HS-5 (cell line): ENCODE results near the gene ENTPD2.
"Not testable (repeated sequence)": the region's sequence is repeated elsewhere in the genome, so short reads cannot be mapped to it uniquely, and the experiment has no call there.

Experiments
- DNase-seq: peaks from one replicate; pipeline ENCODE4 v3.0.0-alpha.2; 2012; ENCODE audit warnings: low read depth

ENTPD2 gene

DNA sequence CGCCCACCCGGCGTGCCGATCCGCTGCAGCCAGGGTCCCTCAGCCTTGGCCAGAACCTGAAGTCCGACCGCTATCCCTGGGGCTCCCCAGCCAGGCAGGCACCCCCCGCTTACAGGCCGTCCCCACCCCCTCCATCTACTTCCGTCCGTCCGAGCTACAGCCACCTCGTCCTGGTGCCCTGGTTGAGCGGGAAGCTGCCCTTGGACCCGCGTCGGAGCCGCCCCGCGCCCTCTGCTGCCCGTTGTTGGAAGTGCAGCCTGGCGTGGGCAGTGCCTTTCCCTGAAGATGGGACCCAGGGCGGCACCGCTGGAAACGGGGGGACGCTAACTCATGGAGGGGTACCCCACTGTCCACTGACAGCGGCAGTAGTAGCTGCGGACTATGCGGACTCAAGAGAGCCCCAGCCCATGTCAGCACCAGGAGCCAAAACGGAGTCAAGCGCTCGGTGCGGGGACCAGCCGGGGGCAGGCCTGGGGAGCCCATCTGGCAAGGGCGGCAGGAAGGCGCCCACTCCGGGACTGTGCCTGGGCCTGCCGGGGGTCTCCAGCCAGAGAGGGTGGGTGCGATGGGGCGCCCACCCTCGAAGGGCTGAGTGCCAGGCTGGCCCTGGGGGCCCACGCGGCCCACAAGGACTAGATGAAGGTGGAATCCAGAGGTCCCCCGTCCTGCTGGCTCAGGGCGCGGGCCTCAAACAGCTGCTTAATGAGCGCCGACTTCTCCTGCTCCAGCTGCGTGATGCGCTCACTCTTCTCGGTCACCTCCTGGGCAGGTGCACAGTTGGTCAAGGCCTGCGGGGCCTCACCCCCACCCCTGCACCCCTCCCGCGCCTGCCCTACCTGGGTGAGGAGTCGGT, 10.4 kb upstream of the ENTPD2 start:
- no peak for DNase-seq

DNA sequence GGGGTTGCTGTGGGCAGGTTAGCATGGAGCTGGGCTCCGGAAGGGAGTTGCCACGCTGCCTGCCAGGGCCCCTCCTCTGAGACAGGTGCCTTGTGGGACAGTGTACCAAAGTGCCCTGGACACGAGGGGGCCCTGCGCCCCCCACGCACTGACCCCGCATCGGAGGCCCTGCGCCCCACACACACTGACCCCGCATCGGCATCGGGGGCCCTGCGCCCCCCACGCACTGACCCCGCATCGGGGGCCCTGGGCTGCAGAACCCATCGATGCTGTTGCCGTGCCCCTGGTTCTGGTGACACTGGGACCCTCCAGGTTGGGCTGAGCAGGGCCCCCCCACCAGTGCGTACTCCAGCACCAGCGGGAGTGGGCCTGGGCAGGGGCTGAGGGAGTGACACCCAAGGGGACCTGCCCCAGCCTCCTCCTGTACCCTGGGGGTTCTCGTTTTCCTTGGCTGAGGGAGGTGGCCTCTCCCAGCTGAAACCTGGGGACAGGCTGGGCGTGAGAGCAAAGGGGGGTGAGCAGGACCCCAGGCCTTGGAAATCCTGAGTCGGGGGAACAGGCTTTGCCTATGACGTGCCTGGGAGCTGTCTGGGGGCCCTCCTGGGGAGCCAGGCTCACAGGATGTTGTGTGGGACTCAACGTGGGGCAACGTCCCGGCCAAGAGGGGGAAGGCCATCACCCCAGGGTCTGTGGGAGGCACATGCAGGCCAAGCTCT, 9.6 kb upstream of the ENTPD2 start:
- no peak for DNase-seq

DNA sequence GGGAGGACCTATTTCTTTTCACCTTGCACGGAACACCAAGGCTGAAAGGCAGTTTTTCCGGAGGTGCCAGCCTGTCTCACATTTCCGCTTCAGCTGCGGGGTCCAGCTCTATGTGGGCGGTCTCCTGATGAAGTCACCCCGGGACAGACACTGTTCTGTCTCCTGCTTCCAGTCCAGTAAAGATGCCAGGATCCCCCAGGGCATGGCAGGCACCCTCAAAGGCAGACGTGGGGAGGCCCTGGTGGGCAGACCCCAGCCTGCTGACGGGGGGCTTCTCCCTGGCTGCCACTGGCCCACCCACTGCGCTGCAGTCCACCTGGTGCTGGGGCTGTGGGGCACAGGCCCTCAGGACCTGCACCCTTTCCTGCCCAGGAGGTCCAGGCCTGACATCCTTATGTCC, 8.9 kb upstream of the ENTPD2 start:
- not testable (repeated sequence) for DNase-seq

DNA sequence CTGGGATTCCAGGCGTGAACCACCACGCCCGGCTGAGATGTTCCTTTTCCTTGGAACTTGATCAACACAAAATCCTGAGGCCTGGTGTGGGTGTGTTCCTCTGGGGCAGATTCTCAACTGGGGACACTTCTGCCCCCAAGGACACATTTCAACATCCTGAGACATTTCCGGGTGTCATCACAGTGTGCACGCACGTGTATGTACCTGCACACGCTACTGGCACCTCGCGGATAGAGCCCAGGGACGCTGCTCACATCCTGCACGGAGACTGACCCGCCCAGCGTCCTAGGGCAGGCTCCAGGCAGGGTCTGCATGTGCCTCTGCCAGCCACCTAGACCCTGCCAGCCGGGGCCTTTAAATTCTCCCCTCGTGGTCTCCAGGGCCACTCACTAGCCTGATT, 8.5 kb upstream of the ENTPD2 start:
- no peak for DNase-seq

DNA sequence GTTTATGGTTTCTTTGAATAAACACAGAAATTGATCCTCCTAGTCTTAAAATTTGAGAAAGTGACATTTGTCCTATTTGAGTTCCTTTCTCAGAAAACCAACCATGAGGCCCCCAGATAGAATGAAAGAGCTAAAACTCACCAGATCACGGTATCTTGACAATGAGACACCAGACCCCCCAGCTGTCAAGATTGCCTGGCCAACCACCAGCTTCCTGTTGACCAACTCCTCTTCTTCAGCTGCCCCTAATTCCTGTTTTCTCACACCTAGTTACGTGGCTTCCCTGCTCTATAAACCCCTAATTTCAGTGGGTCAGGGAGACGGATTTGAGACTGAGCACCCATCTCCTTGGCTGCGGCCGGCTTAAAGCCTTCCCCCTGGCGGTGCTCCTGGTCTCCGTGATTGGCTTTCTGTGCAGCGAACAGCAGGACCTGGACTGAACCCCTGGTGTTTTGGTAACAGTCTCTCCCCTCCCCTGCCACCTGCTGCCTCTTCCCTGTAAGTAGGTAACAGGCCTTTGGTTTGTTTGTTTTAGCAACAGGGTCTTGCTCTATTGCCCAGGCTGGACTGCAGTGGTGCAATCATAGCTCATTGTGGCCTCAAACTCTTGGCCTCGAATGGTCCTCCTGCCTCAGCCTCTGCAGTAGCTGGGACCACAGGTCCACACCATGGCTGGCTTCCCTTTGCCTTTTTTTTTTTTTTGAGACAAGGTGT, 4.8 kb upstream of the ENTPD2 start:
- no peak for DNase-seq

DNA sequence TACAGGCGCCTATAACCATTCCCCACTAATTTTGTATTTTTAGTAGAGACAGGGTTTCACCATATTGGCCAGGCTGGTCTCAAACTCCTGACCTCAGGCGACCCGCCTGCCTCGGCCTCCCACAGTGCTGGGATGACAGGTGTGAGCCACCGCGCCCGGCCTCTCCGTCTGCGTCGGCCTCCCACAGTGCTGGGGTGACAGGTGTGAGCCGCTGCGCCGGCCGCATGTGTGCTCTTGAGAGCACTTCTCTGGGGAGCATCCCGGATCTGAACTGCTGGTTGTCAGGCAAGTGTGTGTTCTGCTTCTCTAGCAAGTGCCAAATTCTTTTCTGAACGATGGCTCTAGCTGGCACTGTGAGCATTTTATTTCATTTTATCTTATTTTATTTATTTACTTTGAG, 3.7 kb upstream of the ENTPD2 start:
- DNase-seq: no peak

DNA sequence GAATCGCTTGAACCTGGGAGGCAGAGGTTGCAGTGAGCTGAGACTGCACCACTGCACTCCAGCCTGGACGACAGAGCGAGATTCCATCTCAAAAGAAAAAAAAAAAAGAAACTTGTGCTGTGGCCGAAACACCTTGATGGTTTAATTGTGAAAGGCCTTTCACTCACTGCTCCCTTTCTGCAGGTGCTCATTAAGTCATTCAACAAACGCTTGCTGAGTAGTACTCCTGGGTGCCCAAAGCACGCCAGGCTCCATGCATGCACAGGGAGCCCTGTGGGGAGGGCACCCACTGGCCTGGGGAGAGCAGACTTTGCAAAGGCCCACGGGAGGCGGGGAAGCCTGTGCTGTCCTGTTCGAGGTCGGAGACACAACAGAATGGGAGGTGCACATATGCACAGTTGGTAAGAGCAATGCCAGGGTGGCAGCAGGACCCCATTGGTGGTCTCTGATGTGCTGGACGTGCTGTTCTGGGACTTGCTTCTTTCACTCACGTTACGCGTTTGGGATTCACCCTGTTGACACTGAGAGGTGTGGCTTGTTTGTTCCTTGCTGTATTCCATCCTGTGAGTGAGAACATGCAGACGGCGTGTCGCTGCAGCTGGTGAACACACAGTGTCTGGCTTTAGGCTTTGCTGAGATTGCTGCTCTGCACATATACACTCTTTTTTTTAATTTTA, 3.0 kb upstream of the ENTPD2 start:
- no peak for DNase-seq

DNA sequence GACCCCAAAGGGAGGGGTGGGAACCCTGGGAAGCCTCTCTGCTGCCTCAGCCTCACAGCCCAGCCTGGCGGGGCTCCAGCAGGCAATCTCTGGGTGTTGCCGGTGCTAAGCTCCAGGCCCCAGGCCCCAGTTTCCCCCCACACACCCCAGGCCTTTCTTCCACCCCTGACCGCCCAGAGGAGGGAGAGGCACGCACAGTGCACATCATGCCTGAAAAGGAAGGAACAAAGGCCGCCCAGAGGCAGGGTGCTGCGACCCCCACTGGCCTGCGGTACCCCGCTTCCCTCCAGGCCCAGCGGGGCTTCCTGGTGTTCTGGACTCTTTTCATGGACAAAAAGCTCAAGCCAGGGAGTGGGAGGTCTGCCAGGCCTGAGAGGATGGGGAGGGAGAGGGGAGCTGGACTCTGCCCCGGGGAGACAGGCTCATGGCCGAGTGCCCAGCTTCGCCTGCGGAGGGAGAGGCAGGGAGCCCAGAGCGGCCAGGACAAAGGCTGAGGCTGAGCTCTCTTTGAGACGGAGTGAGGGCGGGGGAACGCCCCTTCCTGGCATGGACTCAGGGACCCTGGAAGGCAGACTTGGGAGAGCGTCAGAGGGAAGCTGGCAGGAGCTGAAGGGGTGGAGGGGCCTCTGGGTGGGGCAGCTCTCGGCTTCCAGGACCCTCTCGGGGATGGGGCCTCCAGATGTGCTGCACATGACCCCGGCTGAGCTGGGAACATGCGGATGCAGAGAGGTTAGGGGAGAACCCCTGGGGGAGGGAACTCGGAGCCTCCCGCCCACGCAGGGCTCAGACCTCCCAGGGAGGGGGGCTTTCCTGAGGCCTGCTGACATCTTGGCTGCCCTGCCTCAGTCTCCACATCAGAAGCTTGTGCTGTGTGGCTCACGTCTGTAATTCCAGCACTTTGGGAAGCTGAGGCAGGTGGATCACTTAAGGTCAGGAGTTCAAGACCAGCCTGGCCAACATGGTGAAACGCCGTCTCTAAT, 1.8 kb upstream of the ENTPD2 start:
- no peak for DNase-seq

DNA sequence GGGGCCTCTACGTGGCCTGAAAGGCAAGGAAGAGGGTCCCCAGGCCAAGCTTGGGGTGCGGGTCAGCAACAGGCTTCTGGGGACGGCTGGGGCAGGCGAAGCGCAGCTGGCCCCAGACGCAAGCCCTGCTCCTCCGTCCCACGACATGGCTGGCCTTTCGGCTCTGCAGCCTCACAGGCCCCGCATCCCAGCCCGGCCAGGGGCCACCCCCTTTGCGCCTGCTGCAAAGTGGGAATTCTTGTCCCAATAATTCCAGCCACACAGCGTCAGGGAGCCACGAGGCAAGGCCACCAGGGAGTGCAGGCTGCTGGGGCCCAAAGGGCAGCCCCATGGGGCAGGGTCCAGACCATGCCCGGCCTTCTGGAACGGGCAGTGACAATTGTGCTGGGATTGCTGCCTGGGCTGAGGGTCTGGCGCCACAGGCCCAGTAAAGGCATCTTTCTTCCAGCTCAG, 1.1 kb upstream of the ENTPD2 start:
- no peak for DNase-seq

DNA sequence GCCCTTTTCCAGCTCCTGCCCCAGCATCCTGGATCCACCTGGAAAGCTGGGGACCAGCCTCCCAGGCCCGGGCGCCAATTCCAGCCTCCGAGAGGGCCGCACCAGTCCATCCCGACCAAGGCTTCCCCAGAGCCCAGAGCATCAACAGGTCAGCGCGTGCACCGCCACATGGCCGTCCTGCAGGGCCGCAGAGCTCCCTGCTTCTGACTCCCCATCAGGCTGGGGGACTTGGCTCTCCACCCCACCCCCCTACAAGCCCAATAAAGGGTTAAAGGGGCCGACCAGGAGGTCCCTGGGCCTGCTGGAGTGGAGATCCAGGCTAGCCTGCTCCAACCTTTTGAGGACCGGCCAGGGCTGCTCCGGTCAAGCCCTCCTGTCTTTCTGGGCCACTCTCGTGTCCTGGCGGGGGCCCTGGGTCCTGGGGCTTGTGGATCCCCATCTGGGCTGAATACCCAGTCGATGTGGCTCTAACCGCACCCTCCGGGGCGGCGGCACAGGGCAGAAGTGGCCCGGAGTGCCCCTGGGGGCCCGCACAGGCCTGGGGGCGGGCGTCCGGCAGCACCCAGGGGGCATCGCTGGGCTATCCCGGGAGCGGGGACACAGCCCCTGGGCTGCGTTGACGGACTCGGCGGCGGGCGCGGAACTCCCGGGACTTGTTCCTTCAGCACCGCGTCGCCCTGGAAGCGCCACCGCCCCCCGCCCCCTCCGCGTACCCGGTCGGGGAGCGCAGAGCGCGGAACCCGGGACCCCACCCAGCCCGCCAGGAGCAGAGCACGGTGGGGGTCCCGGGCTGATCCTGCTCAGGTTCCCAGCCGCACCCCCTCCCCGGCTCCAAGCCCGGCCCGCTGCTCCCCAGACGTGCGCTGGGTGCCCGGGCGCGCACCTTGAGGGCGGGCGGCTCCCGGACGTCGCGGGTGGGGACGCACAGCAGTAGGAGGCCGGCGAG, 590 bp downstream of the ENTPD2 start:
- DNase-seq: no peak

DNA sequence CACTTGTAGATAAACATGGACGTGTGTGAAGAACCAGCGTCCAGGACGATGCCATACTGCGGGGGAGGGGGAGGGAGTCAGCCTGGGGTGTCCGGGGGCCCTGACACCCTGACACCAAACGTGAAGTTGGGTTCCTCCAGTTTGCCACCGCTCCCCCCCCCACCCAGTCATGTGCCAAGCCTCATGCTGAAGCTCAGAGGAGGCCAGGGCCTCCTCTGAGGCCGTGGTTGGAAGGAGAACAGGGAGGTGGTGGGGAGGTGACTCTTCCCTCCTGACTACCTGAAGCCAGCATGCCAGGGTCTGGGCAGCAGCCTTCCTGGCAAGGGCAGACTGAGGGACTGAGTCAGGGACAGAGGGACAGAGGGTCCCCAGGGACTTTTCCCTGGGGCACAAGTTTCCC, 1.6 kb downstream of the ENTPD2 start:
- no peak for DNase-seq

DNA sequence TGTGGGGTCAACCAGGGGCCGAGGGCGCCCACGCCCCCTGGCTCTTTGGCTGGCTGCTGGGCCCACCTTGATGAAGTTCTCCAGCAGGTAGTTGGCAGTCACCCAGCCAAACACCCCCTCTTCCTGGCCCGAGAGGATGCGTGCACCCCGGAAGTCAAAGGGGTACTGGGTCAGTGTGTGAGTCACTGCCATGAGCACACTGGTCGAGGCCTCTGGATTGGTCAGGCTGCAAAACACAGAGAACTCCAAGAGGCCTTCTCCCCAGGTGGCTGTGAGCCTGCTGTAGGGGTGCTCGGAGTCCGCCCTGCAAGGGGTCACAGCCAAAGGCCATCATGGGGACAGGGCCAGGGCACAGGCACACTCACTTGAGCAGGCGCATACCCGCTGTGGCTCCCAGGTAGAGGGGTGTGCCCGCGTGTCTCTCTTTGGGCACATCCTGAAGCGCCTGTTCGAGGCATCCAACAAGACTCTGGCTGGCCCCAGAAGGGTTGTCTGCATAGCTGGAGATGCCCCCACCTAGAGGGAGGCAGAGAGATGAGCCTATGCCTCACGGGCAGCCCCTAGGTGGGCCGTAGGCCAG, 2.6 kb downstream of the ENTPD2 start:
- DNase-seq: no peak

DNA sequence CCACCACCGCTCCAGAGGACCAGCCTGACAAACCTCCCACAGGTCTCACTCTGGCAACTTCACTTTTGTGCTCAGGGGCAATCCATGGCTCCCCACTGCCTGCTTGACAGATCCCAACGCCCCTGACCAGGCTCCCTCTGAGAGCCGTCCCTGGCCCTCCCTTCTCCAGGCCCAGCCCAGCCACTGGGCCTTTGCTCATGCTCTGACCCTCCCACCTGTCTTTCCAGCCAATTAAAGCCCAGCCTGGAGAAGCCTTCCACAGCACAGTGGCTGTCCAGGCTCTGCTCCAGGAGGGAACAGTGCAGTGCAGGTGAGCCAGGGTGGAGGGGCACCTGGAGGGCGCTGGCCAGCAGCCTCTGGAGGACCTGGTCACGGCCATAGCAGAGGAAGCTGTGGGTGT, 3.3 kb downstream of the ENTPD2 start:
- no peak for DNase-seq

DNA sequence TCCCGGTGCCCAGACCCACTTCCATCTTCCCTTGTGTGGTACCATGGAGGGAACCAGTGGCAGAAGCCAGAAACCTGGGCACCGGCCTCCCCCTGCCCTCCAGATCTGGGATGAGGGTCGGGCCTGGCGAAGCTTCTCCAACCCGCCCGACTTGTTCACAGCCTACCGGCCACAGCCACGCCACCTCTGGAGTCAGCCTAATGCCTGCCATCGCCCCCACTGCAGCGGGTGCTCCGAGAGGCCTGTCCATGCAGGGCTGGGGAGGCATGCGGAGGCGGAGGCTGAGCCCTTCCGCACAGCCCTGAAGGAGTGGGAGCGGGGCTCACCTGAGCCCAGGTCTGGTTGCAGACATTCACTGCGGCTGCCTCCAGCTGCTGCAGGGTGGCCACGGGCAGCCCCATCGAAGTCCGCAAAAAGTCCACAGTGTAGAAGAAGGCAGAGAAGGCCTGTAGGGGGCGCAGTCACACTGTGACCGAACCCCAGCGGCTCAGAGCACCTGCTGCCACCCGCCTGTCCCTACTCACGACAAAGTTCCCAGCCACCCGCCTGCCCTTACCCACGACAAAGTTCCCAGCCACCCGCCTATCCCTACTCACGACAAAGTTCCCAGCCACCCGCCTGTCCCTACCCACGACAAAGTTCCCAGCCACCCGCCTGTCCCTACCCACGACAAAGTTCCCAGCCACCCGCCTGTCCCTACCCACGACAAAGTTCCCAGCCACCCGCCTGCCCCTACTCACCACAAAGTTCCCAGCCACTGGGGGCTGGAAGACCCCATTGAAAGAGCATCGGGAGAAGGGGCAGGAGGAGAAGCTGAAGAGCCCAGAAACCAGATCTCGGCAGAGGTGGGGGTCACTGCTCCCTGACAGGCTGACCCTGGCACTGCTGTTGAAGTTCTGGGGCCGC, 4.1 kb downstream of the ENTPD2 start:
- no peak for DNase-seq

DNA sequence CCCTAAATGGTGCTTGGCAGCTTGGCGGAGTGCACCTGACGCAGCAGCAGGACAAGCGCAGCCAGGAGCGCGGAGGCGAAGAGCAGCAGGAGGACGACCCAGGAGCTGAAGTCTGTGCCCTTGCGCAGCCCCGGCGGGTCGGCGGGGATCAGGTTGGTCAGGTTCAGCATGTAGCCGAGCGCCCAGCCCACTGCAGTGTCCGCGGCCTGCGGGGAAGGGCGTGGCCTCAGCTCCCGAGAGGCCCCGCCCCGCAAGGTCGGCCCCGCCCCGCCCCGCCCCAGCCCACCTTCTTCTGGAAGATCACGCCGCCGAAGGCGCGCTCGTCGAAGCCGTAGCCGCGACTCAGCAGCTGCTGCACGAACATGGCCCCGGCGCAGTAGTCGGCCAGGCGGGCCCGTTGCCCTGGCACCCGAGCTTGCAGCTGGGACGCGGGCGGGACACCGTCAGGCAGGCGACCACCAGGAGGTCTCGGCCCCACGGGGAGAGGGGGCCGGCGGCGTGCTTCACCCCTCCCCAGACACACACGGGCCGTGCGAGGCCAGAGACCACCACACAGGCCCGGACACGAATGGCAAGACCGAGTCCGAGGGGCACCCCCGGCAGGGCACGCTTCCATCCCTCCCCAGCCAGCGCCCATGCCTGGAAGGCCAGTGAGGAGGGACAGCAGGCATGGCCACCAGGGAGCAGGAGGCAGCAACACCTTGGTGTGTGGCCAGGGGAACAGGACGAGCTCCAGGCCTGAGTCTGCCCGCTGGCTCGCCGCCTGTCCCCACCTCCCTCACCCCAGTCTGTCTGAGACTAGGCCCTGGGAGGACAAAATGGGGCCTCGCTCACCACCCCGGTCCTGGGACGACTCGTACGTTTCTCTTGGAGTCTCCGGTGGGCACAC, 5.0 kb downstream of the ENTPD2 start:
- no peak for DNase-seq

DNA sequence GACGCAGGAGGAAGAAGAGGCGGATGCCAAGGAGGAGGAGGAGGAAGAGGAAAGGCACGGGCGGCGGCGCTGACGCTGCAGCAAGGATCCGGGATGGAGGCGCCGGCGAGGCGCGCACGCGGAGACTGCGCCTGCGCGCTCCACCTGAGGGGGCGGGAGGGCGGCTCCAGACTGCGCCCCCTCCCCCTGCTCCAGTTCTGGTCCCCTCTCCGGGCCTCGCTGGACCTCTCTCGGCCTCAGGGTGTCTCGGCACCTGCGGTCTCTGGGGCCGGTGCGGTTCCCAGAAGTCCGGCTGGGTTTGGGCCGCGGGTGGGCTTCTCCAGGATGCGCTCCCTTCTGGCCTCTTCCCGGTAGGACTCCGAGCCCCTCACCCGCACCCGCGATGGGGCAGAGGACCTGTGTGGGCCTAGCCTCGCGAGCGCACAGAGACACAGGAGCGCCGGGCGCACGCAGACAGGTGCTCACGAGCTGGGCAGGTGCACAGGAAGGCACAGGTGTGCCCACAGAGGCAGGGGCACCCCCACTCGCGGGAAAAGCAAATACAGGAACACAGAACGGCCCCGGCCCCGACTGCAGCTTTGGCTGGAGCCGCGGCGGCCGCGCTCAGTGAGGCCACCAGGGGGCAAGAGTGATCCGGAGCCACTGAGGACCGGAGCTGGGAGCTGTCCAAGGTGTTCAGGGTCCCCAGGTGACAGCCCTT, 7.6 kb downstream of the ENTPD2 start, which contains the start of gene NPDC1:
Gene NPDC1, minus strand, starts transcription at position 90 of the 700 bp plus-strand sequence. CDS start 188 bp downstream, outside the sequence.
- no peak for DNase-seq
